Heart left ventricle (tissue), 13 donors: ENCODE data around the gene PUM1.

Experiments
- POLR2A ChIP-seq, 2 donors: fragments of 450-650 bp; IDR thresholded peaks; one replicate each; pipeline ENCODE4 v1.6.1; 2017; ENCODE audit warnings: antibody characterized with exemption in 2 of 2, mild to moderate bottlenecking in 2 of 2, moderate library complexity in 2 of 2
- TF ChIP-seq, protein P1 (sequence below), 12 donors: fragments of 200-600 bp; sonication (generic) in 4 of 12; IDR thresholded peaks; one replicate each; pipeline versions ENCODE4 v1.5.0 to v1.8.0; 2018 to 2022; ENCODE audit warnings: antibody characterized with exemption in 12 of 12, mild to moderate bottlenecking in 5 of 12
- donor health status: ischemic (EF 13 %, LVEDD 7.1; RV severe dilation, severe dysfunction).
- donor health status: DM: no; HTN: yes; CAD: no.
- donor health status: DM: no; HTN: no; CAD: no.
- donor health status: ischemic (EF 25% LVEDD 6.9; RV normal size, moderate dysfunction).
- donor health status: ischemic (EF 25% LVEDD 5.7; RV mildly dilated, moderate dysfunction).
- donor health status: ischemic (EF 35%, LVEDD 5.7; RV mildly dilated, moderate dysfunction).
- donor health status: nonischemic (EF 11% LVEDD 7.7; RV severe dilation, severe dysfunction).
- donor health status: DM: yes; HTN: yes; CAD: no.
- donor health status: PGD.
- donor health status: ischemic (EF 29% LVEDD 5.4; RV normal size, mild dysfunction).
- donor health status: nonischemic (EF 23%, LVEDD 6.1; RV moderate dilation, normal function).

DNA sequence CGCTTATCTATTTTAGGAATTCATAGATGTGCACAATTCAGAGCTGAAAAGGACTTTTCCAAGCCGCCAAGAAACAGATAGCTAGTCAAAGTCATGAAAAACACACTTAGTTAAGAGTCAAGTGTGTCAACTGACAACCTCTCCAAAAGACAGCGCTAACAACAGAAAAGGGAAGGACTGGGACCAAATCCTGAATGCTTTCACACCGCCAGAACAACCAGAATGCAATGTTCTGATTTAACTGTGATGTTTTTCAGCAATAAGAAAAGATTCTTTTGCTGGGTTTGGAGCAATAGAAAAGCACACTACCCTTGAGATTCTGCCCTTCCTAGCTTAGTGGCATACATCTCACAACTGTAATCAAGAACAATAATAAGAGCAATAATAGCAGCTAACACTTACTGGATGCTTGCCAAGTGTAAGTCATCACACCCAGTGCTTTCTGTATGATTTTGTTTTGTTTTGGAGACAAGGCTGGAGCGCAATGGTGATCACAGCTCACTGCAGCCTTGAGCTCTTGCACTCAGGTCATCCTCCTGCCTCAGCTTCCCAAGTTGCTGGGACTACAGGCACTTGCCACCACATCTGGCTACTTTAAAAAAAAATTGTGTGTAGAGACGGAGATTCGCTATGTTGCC, 123.1 kb downstream of the PUM1 start:
- TF ChIP-seq, protein P1, sequence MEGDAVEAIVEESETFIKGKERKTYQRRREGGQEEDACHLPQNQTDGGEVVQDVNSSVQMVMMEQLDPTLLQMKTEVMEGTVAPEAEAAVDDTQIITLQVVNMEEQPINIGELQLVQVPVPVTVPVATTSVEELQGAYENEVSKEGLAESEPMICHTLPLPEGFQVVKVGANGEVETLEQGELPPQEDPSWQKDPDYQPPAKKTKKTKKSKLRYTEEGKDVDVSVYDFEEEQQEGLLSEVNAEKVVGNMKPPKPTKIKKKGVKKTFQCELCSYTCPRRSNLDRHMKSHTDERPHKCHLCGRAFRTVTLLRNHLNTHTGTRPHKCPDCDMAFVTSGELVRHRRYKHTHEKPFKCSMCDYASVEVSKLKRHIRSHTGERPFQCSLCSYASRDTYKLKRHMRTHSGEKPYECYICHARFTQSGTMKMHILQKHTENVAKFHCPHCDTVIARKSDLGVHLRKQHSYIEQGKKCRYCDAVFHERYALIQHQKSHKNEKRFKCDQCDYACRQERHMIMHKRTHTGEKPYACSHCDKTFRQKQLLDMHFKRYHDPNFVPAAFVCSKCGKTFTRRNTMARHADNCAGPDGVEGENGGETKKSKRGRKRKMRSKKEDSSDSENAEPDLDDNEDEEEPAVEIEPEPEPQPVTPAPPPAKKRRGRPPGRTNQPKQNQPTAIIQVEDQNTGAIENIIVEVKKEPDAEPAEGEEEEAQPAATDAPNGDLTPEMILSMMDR (IDR thresholded peaks at IDR 0.05) = no peak
- TF ChIP-seq POLR2A (IDR thresholded peaks at IDR 0.05) = no peak
